Fibroblast of lung (primary cell): ENCODE data around the gene POLR1C. TPM values are rescaled to one million over a fixed set of nuclear protein-coding genes. Genes with fewer than 3 reads are reported as not detected.

Source experiments
- DNase-seq, 2 donors: peaks; one replicate each; pipeline versions ENCODE4 v3.0.0 to v3.0.0-alpha.2; 2010; ENCODE audit warnings: low read depth in 2 of 2
- H2AFZ ChIP-seq: 2 replicates; pipeline ENCODE4 v1.5.1; 2012; ENCODE audit warnings: low read length, control low read depth, inconsistent platforms
- H3K27ac ChIP-seq: 2 replicates; pipeline ENCODE4 v1.5.1; 2011; ENCODE audit warnings: low read length, control low read depth; ENCODE audit not compliant: insufficient read depth
- H3K27me3 ChIP-seq: 2 replicates; pipeline ENCODE4 v1.5.1; 2011; ENCODE audit warnings: mild to moderate bottlenecking, low read length; ENCODE audit not compliant: control insufficient read depth, insufficient read depth
- H3K36me3 ChIP-seq: 2 replicates; pipeline ENCODE4 v1.5.1; 2011; ENCODE audit warnings: low read length; ENCODE audit not compliant: control insufficient read depth, insufficient read depth
- H3K4me1 ChIP-seq: 2 replicates; pipeline ENCODE4 v1.5.1; 2011; ENCODE audit warnings: low read length; ENCODE audit not compliant: control insufficient read depth, insufficient read depth; ENCODE audit errors: extremely low read depth
- H3K4me2 ChIP-seq: 2 replicates; pipeline ENCODE4 v1.5.1; 2011; ENCODE audit warnings: low read length, control low read depth; ENCODE audit not compliant: insufficient read depth; ENCODE audit errors: extremely low read depth
- H3K4me3 ChIP-seq, 4 experiments: fragments of 200-600 bp in 1 of 4; sonication (generic) in 1 of 4; replicated peaks in 1 of 4; 2 replicates each; pipeline ENCODE4 v1.5.1; 2011 to 2016; ENCODE audit warnings: low read length in 4 of 4, low read depth in 3 of 4, mild to moderate bottlenecking in 3 of 4, control low read depth in 2 of 4, inconsistent platforms in 1 of 4, mixed read lengths in 1 of 4; ENCODE audit not compliant: insufficient read depth in 1 of 4; ENCODE audit errors: control extremely low read depth in 1 of 4
- H3K79me2 ChIP-seq: 2 replicates; pipeline ENCODE4 v1.5.1; 2012; ENCODE audit warnings: mild to moderate bottlenecking, low read length, inconsistent platforms; ENCODE audit not compliant: control insufficient read depth, insufficient read depth
- H3K9ac ChIP-seq: 2 replicates; pipeline ENCODE4 v1.5.1; 2011; ENCODE audit warnings: mild to moderate bottlenecking, low read length, control low read depth; ENCODE audit not compliant: insufficient read depth
- H3K9me3 ChIP-seq: 2 replicates; pipeline ENCODE4 v1.5.1; 2012; ENCODE audit warnings: low read depth, low read length; ENCODE audit not compliant: control insufficient read depth, insufficient read depth
- H4K20me1 ChIP-seq: 2 replicates; pipeline ENCODE4 v1.5.1; 2011; ENCODE audit warnings: low read length; ENCODE audit not compliant: control insufficient read depth, insufficient read depth; ENCODE audit errors: extremely low read depth
- EZH2 ChIP-seq: IDR thresholded peaks from 2 replicates; pipeline ENCODE4 v1.5.1; 2012; ENCODE audit warnings: low read length, control low read depth, mild to moderate bottlenecking; ENCODE audit errors: missing control alignments
- polyA plus RNA-seq, 2 donors: library from polyadenylated mRNA; depleted of rRNA in 1 of 2; stranded (reverse) in 1 of 2; unstranded in 1 of 2; fragments of >200 nt; gene quantifications; 2 replicates each; pipeline ENCODE4 v1.2.1, GENCODE V29; 2011 to 2012; ENCODE audit warnings: missing spikeins in 1 of 2
- total RNA-seq: library from RNA; depleted of rRNA; stranded (reverse); fragments of >200 nt; gene quantifications from 2 replicates; pipeline ENCODE4 v1.2.1, GENCODE V29; 2014
- TF ChIP-seq, protein P1 (sequence below), 2 donors: IDR thresholded peaks in 1 of 2; conservative IDR thresholded peaks in 1 of 2; 1 replicate in 1 of 2; 2 replicates in 1 of 2; pipeline ENCODE4 v1.5.1; 2011 to 2012; ENCODE audit warnings: low read length in 2 of 2, control low read depth in 1 of 2, inconsistent platforms in 1 of 2, low read depth in 1 of 2, mild to moderate bottlenecking in 1 of 2

The POLR1C gene
- total and polyA plus RNA-seq, 2 donors (not counting 1 experiment from before 2014, with no cell fraction given) = 27.4 to 39.7 TPM

DNA sequence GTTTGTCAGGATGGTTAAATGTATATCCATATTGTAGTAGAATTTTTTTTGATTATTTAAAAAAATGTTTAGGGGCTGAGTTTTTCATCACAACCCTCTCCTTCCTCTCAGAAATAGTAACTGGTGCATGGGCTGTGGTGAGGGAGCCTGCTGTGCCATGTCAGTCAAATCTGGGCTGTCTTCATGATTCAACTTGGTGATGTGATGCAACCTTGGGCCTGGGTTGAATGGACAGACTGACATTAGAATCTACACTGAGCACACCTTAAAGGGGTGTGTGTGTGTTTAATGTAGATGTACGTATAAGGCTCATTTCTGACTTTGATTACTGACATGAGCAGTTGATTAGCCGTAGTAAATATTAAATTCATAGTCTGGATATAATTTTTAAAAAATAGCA lies 35.8 kb upstream of the POLR1C start:
- Histone ChIP-seq H3K27me3 (no peaks in the 10 kb centered on the region), H3K4me1 (peaks cover 12% of the 10 kb centered on the region), H3K4me2 (no peak overlapping the region), H3K4me3 (no peak overlapping the region), H3K27ac (no peak overlapping the region), H3K9ac (no peak overlapping the region), H3K36me3 (peaks cover 2% of the 10 kb centered on the region), H4K20me1 (no peaks in the 10 kb centered on the region), H3K9me3 (no peaks in the 10 kb centered on the region), H2AFZ (no peak overlapping the region), H3K79me2 (peaks cover 28% of the 10 kb centered on the region)
- no peak for TF ChIP-seq EZH2
- DNase-seq = no peak

DNA sequence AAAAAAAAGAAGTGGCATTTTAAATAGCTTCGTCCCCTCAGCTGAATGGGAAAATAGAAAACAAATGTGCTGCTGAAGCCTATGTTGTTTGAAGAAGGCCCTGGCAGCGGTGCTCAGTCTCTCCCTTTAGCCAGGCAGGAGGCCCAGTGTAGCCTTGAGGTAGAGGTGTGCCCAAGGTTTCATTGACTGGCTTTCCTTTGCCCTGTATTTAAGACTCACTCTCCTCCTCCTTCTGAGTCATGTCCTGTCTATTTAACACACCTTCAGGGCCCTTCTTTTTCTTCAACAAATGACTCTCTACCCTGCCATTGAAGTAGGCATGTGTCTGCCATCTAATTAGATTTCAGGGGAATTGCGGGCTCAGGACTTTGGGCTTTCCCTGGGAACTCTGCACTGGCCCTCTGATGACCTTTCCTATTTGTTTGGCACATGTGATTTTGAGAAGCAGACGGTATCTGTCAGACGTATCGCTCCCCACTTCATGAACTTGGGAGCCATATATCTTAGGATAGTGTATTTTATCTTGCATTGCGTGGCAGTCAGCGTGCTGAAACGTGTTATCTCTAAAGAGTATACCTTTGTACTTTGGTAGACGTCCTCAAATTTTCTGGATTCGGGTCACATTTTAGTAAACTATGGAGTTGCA lies 35.2 kb upstream of the POLR1C start:
- TF ChIP-seq, protein P1, sequence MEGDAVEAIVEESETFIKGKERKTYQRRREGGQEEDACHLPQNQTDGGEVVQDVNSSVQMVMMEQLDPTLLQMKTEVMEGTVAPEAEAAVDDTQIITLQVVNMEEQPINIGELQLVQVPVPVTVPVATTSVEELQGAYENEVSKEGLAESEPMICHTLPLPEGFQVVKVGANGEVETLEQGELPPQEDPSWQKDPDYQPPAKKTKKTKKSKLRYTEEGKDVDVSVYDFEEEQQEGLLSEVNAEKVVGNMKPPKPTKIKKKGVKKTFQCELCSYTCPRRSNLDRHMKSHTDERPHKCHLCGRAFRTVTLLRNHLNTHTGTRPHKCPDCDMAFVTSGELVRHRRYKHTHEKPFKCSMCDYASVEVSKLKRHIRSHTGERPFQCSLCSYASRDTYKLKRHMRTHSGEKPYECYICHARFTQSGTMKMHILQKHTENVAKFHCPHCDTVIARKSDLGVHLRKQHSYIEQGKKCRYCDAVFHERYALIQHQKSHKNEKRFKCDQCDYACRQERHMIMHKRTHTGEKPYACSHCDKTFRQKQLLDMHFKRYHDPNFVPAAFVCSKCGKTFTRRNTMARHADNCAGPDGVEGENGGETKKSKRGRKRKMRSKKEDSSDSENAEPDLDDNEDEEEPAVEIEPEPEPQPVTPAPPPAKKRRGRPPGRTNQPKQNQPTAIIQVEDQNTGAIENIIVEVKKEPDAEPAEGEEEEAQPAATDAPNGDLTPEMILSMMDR (conservative IDR thresholded peaks at IDR 0.05 in 1 of 2, IDR thresholded peaks at IDR 0.05 in 1 of 2; ENCODE audit: low read depth in 1 of 2, low read length in 2 of 2) = no peak
- TF ChIP-seq EZH2 = no peak
- H2AFZ ChIP-seq = no peak overlapping the region
- peaks cover 2% of the 10 kb centered on the region for H3K36me3 ChIP-seq
- no peaks in the 10 kb centered on the region for H4K20me1 ChIP-seq
- H3K9me3 ChIP-seq = no peaks in the 10 kb centered on the region
- H3K9ac ChIP-seq = no peak overlapping the region
- peaks cover 28% of the 10 kb centered on the region for H3K79me2 ChIP-seq
- H3K27ac ChIP-seq = no peak overlapping the region
- no peak overlapping the region for H3K4me3 ChIP-seq
- DNase-seq = no peak
- H3K4me1 ChIP-seq = peaks cover 12% of the 10 kb centered on the region
- H3K27me3 ChIP-seq = no peaks in the 10 kb centered on the region
- no peak overlapping the region for H3K4me2 ChIP-seq

GRCh38 chr6:43488667-43489276 lies 28.1 kb upstream of the POLR1C start:
- DNase-seq = peak in 1 of 2 donors; percentile 19
- H3K4me2 ChIP-seq = peak overlapping the region; percentile 32

More at GRCh38 chr6:43488667-43489276, 28.1 kb upstream of the POLR1C start:
- Histone ChIP-seq H3K27me3 (no peaks in the 10 kb centered on the region), H3K4me3 (no peak overlapping the region), H3K79me2 (peaks cover 12% of the 10 kb centered on the region), H3K9ac (no peak overlapping the region), H3K9me3 (no peaks in the 10 kb centered on the region), H2AFZ (no peak overlapping the region), H3K36me3 (no peaks in the 10 kb centered on the region), H3K4me1 (peaks cover 13% of the 10 kb centered on the region), H4K20me1 (no peaks in the 10 kb centered on the region), H3K27ac (no peak overlapping the region)
- TF ChIP-seq EZH2 = no peak
- TF ChIP-seq, protein P1 (conservative IDR thresholded peaks at IDR 0.05 in 1 of 2, IDR thresholded peaks at IDR 0.05 in 1 of 2; ENCODE audit: low read depth in 1 of 2, low read length in 2 of 2) = no peak
